ENCODE data around the gene GRM5.

The GRM5 gene

GRCh38 chr11:88455974-88456373 is 609.8 kb downstream of the GRM5 start:
- no peak for DNase-seq (ENCODE audit: low read depth)
- no peak overlapping the region for H3K4me3 ChIP-seq (ENCODE audit: low read depth, low read length)
- TF ChIP-seq, protein P1, sequence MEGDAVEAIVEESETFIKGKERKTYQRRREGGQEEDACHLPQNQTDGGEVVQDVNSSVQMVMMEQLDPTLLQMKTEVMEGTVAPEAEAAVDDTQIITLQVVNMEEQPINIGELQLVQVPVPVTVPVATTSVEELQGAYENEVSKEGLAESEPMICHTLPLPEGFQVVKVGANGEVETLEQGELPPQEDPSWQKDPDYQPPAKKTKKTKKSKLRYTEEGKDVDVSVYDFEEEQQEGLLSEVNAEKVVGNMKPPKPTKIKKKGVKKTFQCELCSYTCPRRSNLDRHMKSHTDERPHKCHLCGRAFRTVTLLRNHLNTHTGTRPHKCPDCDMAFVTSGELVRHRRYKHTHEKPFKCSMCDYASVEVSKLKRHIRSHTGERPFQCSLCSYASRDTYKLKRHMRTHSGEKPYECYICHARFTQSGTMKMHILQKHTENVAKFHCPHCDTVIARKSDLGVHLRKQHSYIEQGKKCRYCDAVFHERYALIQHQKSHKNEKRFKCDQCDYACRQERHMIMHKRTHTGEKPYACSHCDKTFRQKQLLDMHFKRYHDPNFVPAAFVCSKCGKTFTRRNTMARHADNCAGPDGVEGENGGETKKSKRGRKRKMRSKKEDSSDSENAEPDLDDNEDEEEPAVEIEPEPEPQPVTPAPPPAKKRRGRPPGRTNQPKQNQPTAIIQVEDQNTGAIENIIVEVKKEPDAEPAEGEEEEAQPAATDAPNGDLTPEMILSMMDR (IDR thresholded peaks at IDR 0.05; ENCODE audit: insufficient read depth, low read depth, low read length, missing control alignments): no peak

- H3K4me3 ChIP-seq (ENCODE audit: low read depth, low read length): no peak overlapping the region
- TF ChIP-seq, protein P1 (IDR thresholded peaks at IDR 0.05; ENCODE audit: insufficient read depth, low read depth, low read length, missing control alignments): no peak
- no peak for DNase-seq (ENCODE audit: low read depth)
Measured at GRCh38 chr11:88454881-88455280, 610.9 kb downstream of the GRM5 start.
